Measurements from ENCODE around the gene MYO9B. TPM values are rescaled to one million over a fixed set of nuclear protein-coding genes. Genes with fewer than 3 reads are reported as not detected.

MYO9B gene
- polyA plus RNA-seq, 1 donor (not counting 4 experiments of a cell fraction or from before 2014, with no cell fraction given), result 14.3 TPM

GRCh38 chr19:17128403-17128802, 52.8 kb downstream of the MYO9B start:
- DNase-seq (ENCODE audit: low read depth, low spot score) (no peak), FAIRE-seq (no peak)
- H3K9ac ChIP-seq (ENCODE audit: control insufficient read depth, extremely low read depth, insufficient read depth, low read length), result no peak overlapping the region
- H2AFZ ChIP-seq (ENCODE audit: control insufficient read depth, low read length), result no peak overlapping the region
- H3K4me3 ChIP-seq (ENCODE audit: control insufficient read depth in 2 of 3, extremely low read depth in 1 of 3, insufficient read depth in 2 of 3, low read depth in 1 of 3, low read length in 3 of 3), result no peak overlapping the region
- dilution Hi-C loops (cut with MboI; ENCODE audit: extremely low pct_ligation_motif_present, low sequenced_read_pairs), result no loop called here
- H4K20me1 ChIP-seq (ENCODE audit: control insufficient read depth, extremely low read depth, insufficient read depth, low read length), result no peaks in the 10 kb centered on the region
- no peaks in the 10 kb centered on the region for H3K9me1 ChIP-seq (ENCODE audit: control insufficient read depth, extremely low read depth, insufficient read depth, low read length)
- no peak overlapping the region for H3K27ac ChIP-seq (ENCODE audit: control insufficient read depth, insufficient read depth, low read length)
- no peak overlapping the region for H3K4me2 ChIP-seq (ENCODE audit: control insufficient read depth, extremely low read depth, insufficient read depth, low read depth, low read length)
- peaks cover 3 to 4% of the 10 kb centered on the region in 2 experiments for H3K36me3 ChIP-seq (ENCODE audit: control insufficient read depth in 2 of 2, extremely low read depth in 1 of 2, insufficient read depth in 2 of 2, low read length in 2 of 2)
- no peaks in the 10 kb centered on the region for H3K9me3 ChIP-seq (ENCODE audit: control insufficient read depth, low read depth, low read length)
- no peaks in the 10 kb centered on the region for H3K27me3 ChIP-seq (ENCODE audit: control insufficient read depth, extremely low read depth, insufficient read depth, low read length)
- no peak for TF ChIP-seq CTCF (optimal IDR thresholded peaks at IDR 0.05 in 1 of 3, IDR thresholded peaks at IDR 0.05 in 1 of 3, conservative IDR thresholded peaks at IDR 0.05 in 1 of 3; ENCODE audit: extremely low read depth in 1 of 3, insufficient read depth in 2 of 3, low read length in 3 of 3)
- TF ChIP-seq EZH2 (IDR thresholded peaks at IDR 0.05; ENCODE audit: low read length), result no peak
- peaks cover 17% of the 10 kb centered on the region for H3K4me1 ChIP-seq (ENCODE audit: control insufficient read depth, extremely low read depth, insufficient read depth, low read length)
- peaks cover 4% of the 10 kb centered on the region for H3K79me2 ChIP-seq (ENCODE audit: control insufficient read depth, insufficient read depth, low read length)

- peaks cover 3 to 4% of the 10 kb centered on the region in 2 experiments for H3K36me3 ChIP-seq (ENCODE audit: control insufficient read depth in 2 of 2, extremely low read depth in 1 of 2, insufficient read depth in 2 of 2, low read length in 2 of 2)
- no peaks in the 10 kb centered on the region for H3K27me3 ChIP-seq (ENCODE audit: control insufficient read depth, extremely low read depth, insufficient read depth, low read length)
- no peaks in the 10 kb centered on the region for H3K9me1 ChIP-seq (ENCODE audit: control insufficient read depth, extremely low read depth, insufficient read depth, low read length)
- no peaks in the 10 kb centered on the region for H3K9me3 ChIP-seq (ENCODE audit: control insufficient read depth, low read depth, low read length)
- peaks cover 4% of the 10 kb centered on the region for H3K79me2 ChIP-seq (ENCODE audit: control insufficient read depth, insufficient read depth, low read length)
- DNase-seq (ENCODE audit: low read depth, low spot score), result no peak
- H3K4me3 ChIP-seq (ENCODE audit: control insufficient read depth in 2 of 3, extremely low read depth in 1 of 3, insufficient read depth in 2 of 3, low read depth in 1 of 3, low read length in 3 of 3), result no peak overlapping the region
- no peaks in the 10 kb centered on the region for H4K20me1 ChIP-seq (ENCODE audit: control insufficient read depth, extremely low read depth, insufficient read depth, low read length)
- no peak overlapping the region for H2AFZ ChIP-seq (ENCODE audit: control insufficient read depth, low read length)
- H3K4me1 ChIP-seq (ENCODE audit: control insufficient read depth, extremely low read depth, insufficient read depth, low read length), result peaks cover 17% of the 10 kb centered on the region
- FAIRE-seq, result no peak
- H3K27ac ChIP-seq (ENCODE audit: control insufficient read depth, insufficient read depth, low read length), result no peak overlapping the region
- dilution Hi-C loops (cut with MboI; ENCODE audit: extremely low pct_ligation_motif_present, low sequenced_read_pairs), result no loop called here
- no peak overlapping the region for H3K9ac ChIP-seq (ENCODE audit: control insufficient read depth, extremely low read depth, insufficient read depth, low read length)
- TF ChIP-seq CTCF (optimal IDR thresholded peaks at IDR 0.05 in 1 of 3, IDR thresholded peaks at IDR 0.05 in 1 of 3, conservative IDR thresholded peaks at IDR 0.05 in 1 of 3; ENCODE audit: extremely low read depth in 1 of 3, insufficient read depth in 2 of 3, low read length in 3 of 3) (no peak), EZH2 (IDR thresholded peaks at IDR 0.05; ENCODE audit: low read length) (no peak)
- no peak overlapping the region for H3K4me2 ChIP-seq (ENCODE audit: control insufficient read depth, extremely low read depth, insufficient read depth, low read depth, low read length)
Measured at GRCh38 chr19:17128820-17129219, 53.2 kb downstream of the MYO9B start.
